ENCODE data around the gene NCOA3. TPM values are rescaled to one million over a fixed set of nuclear protein-coding genes. Genes with fewer than 3 reads are reported as not detected.

Gene NCOA3
- total RNA-seq, 1 donor from 2014 or later: 42.8 TPM

GRCh38 chr20:47665221-47665991, 163.7 kb downstream of the NCOA3 start:
- Mint-ChIP-seq H3K4me3 (ENCODE audit: low read depth) (no peak overlapping the region), H3K36me3 (ENCODE audit: insufficient read depth) (peaks cover 15% of the 10 kb centered on the region), H3K27ac (no peak overlapping the region), H3K27me3 (no peaks in the 10 kb centered on the region), H3K4me1 (ENCODE audit: low read depth) (no peaks in the 10 kb centered on the region), H3K9me3 (ENCODE audit: low read depth) (no peaks in the 10 kb centered on the region)
- TF ChIP-seq CTCF (IDR thresholded peaks at IDR 0.05; ENCODE audit: unreplicated experiment): no peak
- no peak for DNase-seq (ENCODE audit: low spot score, unreplicated experiment)

- Mint-ChIP-seq H3K27ac (peak overlapping the region; percentile 76), H3K4me1 (ENCODE audit: low read depth) (no peaks in the 10 kb centered on the region), H3K4me3 (ENCODE audit: low read depth) (no peak overlapping the region), H3K36me3 (ENCODE audit: insufficient read depth) (peaks cover 14% of the 10 kb centered on the region), H3K9me3 (ENCODE audit: low read depth) (no peaks in the 10 kb centered on the region), H3K27me3 (no peaks in the 10 kb centered on the region)
- TF ChIP-seq CTCF (IDR thresholded peaks at IDR 0.05; ENCODE audit: unreplicated experiment): no peak
- DNase-seq (ENCODE audit: low spot score, unreplicated experiment): no peak
Observed at GRCh38 chr20:47666304-47666703, 164.6 kb downstream of the NCOA3 start.

- no peaks in the 10 kb centered on the region for H3K4me1 Mint-ChIP-seq (ENCODE audit: low read depth)
- no peak overlapping the region for H3K4me3 Mint-ChIP-seq (ENCODE audit: low read depth)
- H3K36me3 Mint-ChIP-seq (ENCODE audit: insufficient read depth): peaks cover 13% of the 10 kb centered on the region
- no peaks in the 10 kb centered on the region for H3K9me3 Mint-ChIP-seq (ENCODE audit: low read depth)
- TF ChIP-seq CTCF (IDR thresholded peaks at IDR 0.05; ENCODE audit: unreplicated experiment): no peak
- no peaks in the 10 kb centered on the region for H3K27me3 Mint-ChIP-seq
- H3K27ac Mint-ChIP-seq: no peak overlapping the region
- DNase-seq (ENCODE audit: low spot score, unreplicated experiment): no peak
Observed at GRCh38 chr20:47667086-47667485, 165.4 kb downstream of the NCOA3 start.

GRCh38 chr20:47667531-47668312, 166.0 kb downstream of the NCOA3 start:
- no peak for DNase-seq (ENCODE audit: low spot score, unreplicated experiment)
- Mint-ChIP-seq H3K4me3 (ENCODE audit: low read depth) (no peak overlapping the region), H3K27me3 (no peaks in the 10 kb centered on the region), H3K4me1 (ENCODE audit: low read depth) (no peaks in the 10 kb centered on the region), H3K27ac (no peak overlapping the region), H3K9me3 (ENCODE audit: low read depth) (no peaks in the 10 kb centered on the region), H3K36me3 (ENCODE audit: insufficient read depth) (peaks cover 15% of the 10 kb centered on the region)
- no peak for TF ChIP-seq CTCF (IDR thresholded peaks at IDR 0.05; ENCODE audit: unreplicated experiment)

- H3K27me3 Mint-ChIP-seq: no peaks in the 10 kb centered on the region
- DNase-seq (ENCODE audit: low spot score, unreplicated experiment): no peak
- peaks cover 15% of the 10 kb centered on the region for H3K36me3 Mint-ChIP-seq (ENCODE audit: insufficient read depth)
- no peak overlapping the region for H3K27ac Mint-ChIP-seq
- no peaks in the 10 kb centered on the region for H3K4me1 Mint-ChIP-seq (ENCODE audit: low read depth)
- H3K9me3 Mint-ChIP-seq (ENCODE audit: low read depth): no peaks in the 10 kb centered on the region
- TF ChIP-seq CTCF (IDR thresholded peaks at IDR 0.05; ENCODE audit: unreplicated experiment): no peak
- no peak overlapping the region for H3K4me3 Mint-ChIP-seq (ENCODE audit: low read depth)
Observed at GRCh38 chr20:47668313-47669151, 166.8 kb downstream of the NCOA3 start.
